GM12891 (cell line): ENCODE results near the gene PITPNB.

ENCODE experiments used
- DNase-seq: peaks from one replicate; pipeline ENCODE4 v3.0.0; 2011; ENCODE audit warnings: low spot score; ENCODE audit not compliant: insufficient read length
- FAIRE-seq: peaks from 2 replicates; lab custom pipeline; 2011; peaks lifted over from hg19 to GRCh38; lab: Jason Lieb, UNC
- PAX5 ChIP-seq: IDR thresholded peaks from 2 replicates; pipeline ENCODE4 v1.6.1; 2011; ENCODE audit warnings: low read length, moderate library complexity, mild to moderate bottlenecking; ENCODE audit not compliant: insufficient read depth, severe bottlenecking
- POLR2A ChIP-seq: IDR thresholded peaks from 2 replicates; pipeline ENCODE4 v1.6.1; 2011; ENCODE audit warnings: low read depth, low read length, control low read depth
- POLR2AphosphoS5 ChIP-seq: IDR thresholded peaks from 2 replicates; pipeline ENCODE4 v1.6.1; 2011; ENCODE audit warnings: low read depth, low read length, control low read depth
- POU2F2 ChIP-seq: IDR thresholded peaks from 2 replicates; pipeline ENCODE4 v1.6.1; 2011; ENCODE audit warnings: low read depth, mild to moderate bottlenecking, control low read depth, low read length, moderate library complexity
- SPI1 ChIP-seq: IDR thresholded peaks from 2 replicates; pipeline ENCODE4 v1.6.1; 2011; ENCODE audit warnings: low read depth, low read length, control low read depth
- TAF1 ChIP-seq: IDR thresholded peaks from 2 replicates; pipeline ENCODE4 v1.6.1; 2011; ENCODE audit warnings: low read depth, low read length, control low read depth

The PITPNB gene

GRCh38 chr22:27949421-27949820 lies 30.4 kb upstream of the PITPNB start:
- FAIRE-seq, result no peak
- DNase-seq, result no peak
- TF ChIP-seq TAF1, result no peak
- no peak for TF ChIP-seq POLR2AphosphoS5
- no peak for TF ChIP-seq POLR2A
- no peak for TF ChIP-seq PAX5
- no peak for TF ChIP-seq SPI1
- TF ChIP-seq POU2F2, result no peak

- no peak for TF ChIP-seq SPI1
- TF ChIP-seq POU2F2, result no peak
- no peak for TF ChIP-seq POLR2AphosphoS5
- TF ChIP-seq TAF1, result no peak
- TF ChIP-seq POLR2A, result no peak
- no peak for TF ChIP-seq PAX5
- no peak for FAIRE-seq
Observed at GRCh38 chr22:27948569-27948968, 29.5 kb upstream of the PITPNB start.

GRCh38 chr22:27947448-27947847 lies 28.4 kb upstream of the PITPNB start:
- no peak for FAIRE-seq
- TF ChIP-seq TAF1, result no peak
- TF ChIP-seq POLR2AphosphoS5, result no peak
- TF ChIP-seq SPI1, result no peak
- no peak for TF ChIP-seq POU2F2
- TF ChIP-seq POLR2A, result no peak
- TF ChIP-seq PAX5, result no peak
- no peak for DNase-seq

More at GRCh38 chr22:27948569-27948968, 29.5 kb upstream of the PITPNB start:
- DNase-seq, result no peak

- FAIRE-seq (no peak), DNase-seq (no peak)
- TF ChIP-seq POU2F2, result no peak
- TF ChIP-seq TAF1, result no peak
Observed at GRCh38 chr22:27941143-27941542, 22.1 kb upstream of the PITPNB start.

- FAIRE-seq (peak; percentile 5), DNase-seq (no peak)
Observed at GRCh38 chr22:27937453-27937852, 18.4 kb upstream of the PITPNB start.

GRCh38 chr22:27935897-27936296 lies 16.8 kb upstream of the PITPNB start:
- no peak for TF ChIP-seq SPI1
- TF ChIP-seq POU2F2, result no peak
- no peak for TF ChIP-seq POLR2AphosphoS5
- no peak for TF ChIP-seq TAF1
- TF ChIP-seq POLR2A, result no peak
- TF ChIP-seq PAX5, result no peak
- FAIRE-seq (no peak), DNase-seq (no peak)

More at GRCh38 chr22:27937453-27937852, 18.4 kb upstream of the PITPNB start:
- TF ChIP-seq SPI1, result no peak
- TF ChIP-seq POLR2AphosphoS5, result no peak
- TF ChIP-seq POU2F2, result no peak

GRCh38 chr22:27934069-27934468 lies 15.0 kb upstream of the PITPNB start:
- TF ChIP-seq SPI1 (no peak), POLR2A (no peak), POLR2AphosphoS5 (no peak), PAX5 (no peak), TAF1 (no peak), POU2F2 (no peak)
- DNase-seq (no peak), FAIRE-seq (no peak)

- FAIRE-seq, result no peak
- TF ChIP-seq POU2F2, result no peak
- no peak for TF ChIP-seq SPI1
- TF ChIP-seq TAF1, result no peak
- TF ChIP-seq POLR2A, result no peak
- TF ChIP-seq PAX5, result no peak
- no peak for TF ChIP-seq POLR2AphosphoS5
- no peak for DNase-seq
Observed at GRCh38 chr22:27933186-27933983, 14.3 kb upstream of the PITPNB start.

- no peak for TF ChIP-seq SPI1
- TF ChIP-seq POU2F2, result no peak
Observed at GRCh38 chr22:27930331-27931060, 11.4 kb upstream of the PITPNB start.

GRCh38 chr22:27927608-27928007 lies 8.6 kb upstream of the PITPNB start:
- no peak for DNase-seq
- FAIRE-seq, result no peak
- TF ChIP-seq POLR2A (no peak), POU2F2 (no peak), PAX5 (no peak), TAF1 (no peak), SPI1 (no peak), POLR2AphosphoS5 (no peak)

More at GRCh38 chr22:27930331-27931060, 11.4 kb upstream of the PITPNB start:
- FAIRE-seq (no peak), DNase-seq (no peak)
